GM12878 (cell line): ENCODE measurements around the gene APOE. TPM values are rescaled to one million over a fixed set of nuclear protein-coding genes. Genes with fewer than 3 reads are reported as not detected.
"Not testable (repeated sequence)": the region's sequence is repeated elsewhere in the genome, so short reads cannot be mapped to it uniquely, and the experiment has no call there.

Experiments used
- ATAC-seq: fragments of 200-7000 bp; cut with Tn5 transposase; 3 replicates; pipeline ENCODE4 v1.9.1; 2020; ENCODE audit warnings: mild to moderate bottlenecking, moderate library complexity
- BruUV-seq: library from RNA; stranded (reverse); fragments of 400-500 nt; replicated peaks from 2 replicates; lab custom pipeline; 2021; lab: Mats Ljungman, UMichigan
- CTCF ChIA-PET: fragments of 300-600 bp; sonication (Branson Sonifier 250); formaldehyde crosslinking; extraction: SDS; loops from one replicate; lab custom pipeline; 2021; ENCODE audit warnings: inconsistent platforms; lab: Yijun Ruan, JAX
- POLR2A ChIA-PET: fragments of 350-600 bp; formaldehyde crosslinking; extraction: SDS; loops from one replicate; lab custom pipeline; 2021; ENCODE audit warnings: inconsistent platforms; lab: Charles Lee
- RAD21 ChIA-PET: fragments of 300-600 bp; sonication (Branson Sonifier 250); formaldehyde crosslinking; loops from one replicate; lab custom pipeline; 2023; ENCODE audit warnings: antibody characterized with exemption; ENCODE audit not compliant: unreplicated experiment; lab: Charles Lee
- SMC1A ChIA-PET: fragments of 300-600 bp; sonication (Branson Sonifier 250); formaldehyde crosslinking; loops from one replicate; lab custom pipeline; 2023; ENCODE audit not compliant: unreplicated experiment, uncharacterized antibody; lab: Charles Lee
- DNase-seq: peaks from one replicate; pipeline ENCODE4 v3.0.0-alpha.2; 2011; ENCODE audit warnings: low read depth, low spot score
- FAIRE-seq: peaks from 3 replicates; lab custom pipeline; 2011; peaks lifted over from hg19 to GRCh38; lab: Jason Lieb, UNC
- H2AFZ ChIP-seq: 2 replicates; pipeline ENCODE4 v1.6.0; 2011; ENCODE audit warnings: low read depth, low read length, control low read depth; ENCODE audit not compliant: control insufficient read depth
- H3K27ac ChIP-seq: 2 replicates; pipeline ENCODE4 v1.5.1; 2011; ENCODE audit warnings: control low read depth; ENCODE audit not compliant: control insufficient read depth, insufficient read depth
- H3K27me3 ChIP-seq, 2 experiments: replicated peaks in 1 of 2; 2 replicates each; pipeline versions ENCODE4 v1.6.0 to v1.6.1; 2011; ENCODE audit warnings: low read length in 1 of 2; ENCODE audit not compliant: control insufficient read depth in 2 of 2, insufficient read depth in 2 of 2
- H3K36me3 ChIP-seq, 2 experiments: 2 replicates each; pipeline ENCODE4 v1.5.1; 2011; ENCODE audit warnings: low read length in 1 of 2; ENCODE audit not compliant: control insufficient read depth in 2 of 2, insufficient read depth in 2 of 2
- H3K4me1 ChIP-seq: 2 replicates; pipeline ENCODE4 v1.6.1; 2011; ENCODE audit warnings: mild to moderate bottlenecking, low read length, moderate library complexity, mixed read lengths; ENCODE audit not compliant: control insufficient read depth, insufficient read depth
- H3K4me2 ChIP-seq: 2 replicates; pipeline ENCODE4 v1.6.0; 2011; ENCODE audit warnings: control low read depth; ENCODE audit not compliant: control insufficient read depth, insufficient read depth
- H3K4me3 ChIP-seq: fragments of 200-600 bp; sonication (generic); 2 replicates; pipeline ENCODE4 v1.5.1; 2016
- H3K79me2 ChIP-seq: 2 replicates; pipeline ENCODE4 v1.6.0; 2011; ENCODE audit warnings: low read length; ENCODE audit not compliant: control insufficient read depth, insufficient read depth
- H3K9ac ChIP-seq: 2 replicates; pipeline ENCODE4 v1.8.0; 2011; ENCODE audit warnings: low read length, control low read depth, mixed read lengths; ENCODE audit not compliant: control insufficient read depth, insufficient read depth
- H3K9me3 ChIP-seq: replicated peaks from 3 replicates; pipeline ENCODE4 v1.5.1; 2011; ENCODE audit warnings: mild to moderate bottlenecking, low read length; ENCODE audit not compliant: control insufficient read depth, insufficient read depth
- H4K20me1 ChIP-seq: 2 replicates; pipeline ENCODE4 v1.6.0; 2011; ENCODE audit not compliant: control insufficient read depth, insufficient read depth
- ASH2L ChIP-seq: fragments of 300-600, 200-600 bp; sonication (generic); IDR thresholded peaks from 2 replicates; pipeline ENCODE4 v1.6.1; 2017; ENCODE audit warnings: low read depth, mild to moderate bottlenecking, borderline replicate concordance
- ATF7 ChIP-seq: fragments of 450-650 bp; IDR thresholded peaks from 2 replicates; pipeline ENCODE4 v1.6.1; 2016; ENCODE audit warnings: low read depth, mild to moderate bottlenecking
- CBFB ChIP-seq: IDR thresholded peaks from 2 replicates; pipeline ENCODE4 v1.6.1; 2016; ENCODE audit warnings: antibody characterized with exemption, low read depth
- MYB ChIP-seq: fragments of 150-350 bp; IDR thresholded peaks from 2 replicates; pipeline ENCODE4 v1.6.1; 2014; ENCODE audit warnings: mild to moderate bottlenecking, low read depth, low read length, borderline replicate concordance
- PKNOX1 ChIP-seq: fragments of 450-650 bp; IDR thresholded peaks from 2 replicates; pipeline ENCODE4 v1.6.1; 2016; ENCODE audit warnings: mild to moderate bottlenecking
- RB1 ChIP-seq: fragments of 450-650 bp; formaldehyde crosslinking; IDR thresholded peaks from 2 replicates; pipeline ENCODE4 v1.6.1; 2017; ENCODE audit warnings: mild to moderate bottlenecking, borderline replicate concordance
- WGBS: methylation state at CpG from one replicate; pipeline ENCODE4 v1.1.6; 2016; ENCODE audit warnings: low lambda C conversion rate; ENCODE audit not compliant: insufficient replicate concordance, insufficient coverage; ENCODE audit errors: missing lambda C conversion rate; 5-methylcytosine and 5-hydroxymethylcytosine counted together
- in situ Hi-C: fragments of 300-500 bp; cut with MboI; formaldehyde crosslinking; loops from 9 replicates; pipeline ENCODE4 v1.14.3; 2018; ENCODE audit warnings: mixed read lengths
- intact Hi-C: fragments of 100-400 bp; cut with micrococcal nuclease; formaldehyde crosslinking; loops from one replicate; pipeline ENCODE4 v1.14.2; 2022; ENCODE audit not compliant: unreplicated experiment
- polyA plus RNA-seq, 11 experiments: library from polyadenylated mRNA; depleted of rRNA in 4 of 11; unstranded in 6 of 11; stranded (reverse) in 5 of 11; fragments of >200 nt; fragmentation: Nextera tagmentation in 4 of 11; fragmentation: Illumina TruSeq in 1 of 11; extraction: Ambion mirVana in 4 of 11; extraction: Trizol in 1 of 11; gene quantifications; 1 replicate in 1 of 11; 2 replicates in 10 of 11; pipeline versions ENCODE4 v1.2.1 to v1.2.3, GENCODE V29; 2011 to 2016; ENCODE audit warnings: inconsistent platforms in 2 of 11, missing spikeins in 2 of 11, low read depth in 1 of 11
- total RNA-seq, 4 experiments: library from RNA; depleted of rRNA in 3 of 4; stranded (reverse); fragments of >200 nt in 3 of 4; fragmentation: Illumina TruSeq in 1 of 4; extraction: Trizol in 1 of 4; gene quantifications; 2 replicates each; pipeline versions ENCODE4 v1.2.1 to v1.2.3, GENCODE V29; 2013 to 2021

Gene APOE
- total and polyA plus RNA-seq, 10 of the 15 experiments (the other 5 are each of a cell fraction or from before 2014, with no cell fraction given): 0.22 to 3.7 (median 0.44) TPM; not detected in 4

- DNase-seq, H4K20me1 ChIP-seq, H3K4me1 ChIP-seq, H2AFZ ChIP-seq, H3K36me3 ChIP-seq, H3K9me3 ChIP-seq, H3K27ac ChIP-seq, H3K9ac ChIP-seq, intact Hi-C loops, H3K4me2 ChIP-seq, RAD21 ChIA-PET, FAIRE-seq, BruUV-seq, in situ Hi-C loops, CTCF ChIA-PET, H3K27me3 ChIP-seq, POLR2A ChIA-PET, H3K4me3 ChIP-seq, SMC1A ChIA-PET, ATAC-seq, H3K79me2 ChIP-seq: not testable (repeated sequence)
- WGBS: 45% methylated on average over 18 of the region's 19 CpGs
Observed at GRCh38 chr19:44882619-44883397, 22.8 kb upstream of the APOE start.

GRCh38 chr19:44883922-44884321 is 21.7 kb upstream of the APOE start:
- POLR2A ChIA-PET: interaction anchor here (0.6 kb wide), 1 partner anchor 14 kb away, joined by 3 read pairs; no protein-coding TSS in a partner anchor
- RAD21 ChIA-PET: no interaction called here
- Histone ChIP-seq H3K4me3 (no peak overlapping the region), H3K27me3 (no peaks in the 10 kb centered on the region), H3K36me3 (no peaks in the 10 kb centered on the region), H3K4me1 (no peaks in the 10 kb centered on the region), H3K27ac (no peak overlapping the region), H4K20me1 (no peaks in the 10 kb centered on the region), H3K79me2 (no peaks in the 10 kb centered on the region), H3K4me2 (no peak overlapping the region), H3K9ac (no peak overlapping the region), H3K9me3 (no peaks in the 10 kb centered on the region), H2AFZ (no peak overlapping the region)
- FAIRE-seq: no peak
- ATAC-seq: no peak
- CTCF ChIA-PET: interaction anchor here (1.1 to 1.4 kb wide), 2 partner anchors 100 to 313 kb away, joined by 3 to 4 read pairs; no protein-coding TSS in a partner anchor
- WGBS: 17% methylated on average over 5 of the region's 5 CpGs
- no peak for DNase-seq
- TF ChIP-seq PKNOX1: no peak
- no peak for TF ChIP-seq ASH2L
- no peak for TF ChIP-seq ATF7
- no peak for TF ChIP-seq RB1
- no peak for TF ChIP-seq CBFB
- TF ChIP-seq MYB: no peak
- intact Hi-C loops (no loop called here), in situ Hi-C loops (no loop called here)
- SMC1A ChIA-PET: interaction anchor here (0.7 kb wide), 1 partner anchor 80 kb away, joined by 4 read pairs; no protein-coding TSS in a partner anchor
- BruUV-seq: no TSS peak
